LNCAP (cell line): ENCODE data around the gene LYSMD2.

Experiments
- TF ChIP-seq, protein P1 (sequence below): fragments of 450-650 bp; IDR thresholded peaks from 2 replicates; pipeline ENCODE4 v1.5.1; 2017; ENCODE audit warnings: mild to moderate bottlenecking

The LYSMD2 gene

DNA sequence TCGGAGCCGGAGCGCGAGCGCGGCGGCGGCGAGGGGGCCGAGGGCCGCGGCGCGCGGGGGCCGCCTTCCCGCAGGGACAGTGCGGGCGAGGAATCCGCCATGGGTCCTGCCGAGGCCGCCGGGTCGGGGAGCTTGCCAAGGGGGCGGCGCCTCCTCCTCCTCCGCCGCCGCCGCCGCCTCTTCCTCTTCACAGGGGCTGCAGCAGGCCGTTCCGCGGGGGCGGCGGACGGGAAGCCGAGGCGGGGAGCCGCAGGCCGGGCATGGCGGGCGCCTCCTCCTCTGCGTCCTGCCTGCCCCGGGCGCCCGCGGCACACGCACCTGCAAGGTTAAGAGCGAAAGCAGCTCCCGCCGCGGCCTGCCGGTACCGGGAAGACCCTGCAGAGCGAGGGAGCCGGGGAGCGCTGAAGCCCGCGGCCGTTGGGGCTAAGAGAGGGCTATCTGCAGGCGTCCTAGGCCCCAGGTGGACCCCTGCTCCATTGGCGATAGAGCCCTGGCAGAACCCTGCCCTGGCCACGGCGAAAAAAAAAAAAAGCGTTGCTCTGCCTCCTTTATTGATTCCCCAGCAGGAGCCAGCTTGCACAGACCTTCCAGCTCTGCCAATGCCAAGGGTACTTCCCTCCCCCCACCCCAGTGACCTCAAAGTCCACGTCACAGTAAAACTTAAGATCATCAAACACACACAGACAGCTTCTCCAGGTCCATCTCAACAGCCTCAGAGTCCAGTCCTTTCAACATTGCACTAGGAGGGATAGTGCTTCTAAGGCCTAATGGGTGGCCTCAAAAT lies at the start of gene LYSMD2:
LYSMD2 (minus strand) TSS at position 134 of the 784 bp plus-strand sequence; CDS start at position 101, 33 bp downstream.
- TF ChIP-seq, protein P1, sequence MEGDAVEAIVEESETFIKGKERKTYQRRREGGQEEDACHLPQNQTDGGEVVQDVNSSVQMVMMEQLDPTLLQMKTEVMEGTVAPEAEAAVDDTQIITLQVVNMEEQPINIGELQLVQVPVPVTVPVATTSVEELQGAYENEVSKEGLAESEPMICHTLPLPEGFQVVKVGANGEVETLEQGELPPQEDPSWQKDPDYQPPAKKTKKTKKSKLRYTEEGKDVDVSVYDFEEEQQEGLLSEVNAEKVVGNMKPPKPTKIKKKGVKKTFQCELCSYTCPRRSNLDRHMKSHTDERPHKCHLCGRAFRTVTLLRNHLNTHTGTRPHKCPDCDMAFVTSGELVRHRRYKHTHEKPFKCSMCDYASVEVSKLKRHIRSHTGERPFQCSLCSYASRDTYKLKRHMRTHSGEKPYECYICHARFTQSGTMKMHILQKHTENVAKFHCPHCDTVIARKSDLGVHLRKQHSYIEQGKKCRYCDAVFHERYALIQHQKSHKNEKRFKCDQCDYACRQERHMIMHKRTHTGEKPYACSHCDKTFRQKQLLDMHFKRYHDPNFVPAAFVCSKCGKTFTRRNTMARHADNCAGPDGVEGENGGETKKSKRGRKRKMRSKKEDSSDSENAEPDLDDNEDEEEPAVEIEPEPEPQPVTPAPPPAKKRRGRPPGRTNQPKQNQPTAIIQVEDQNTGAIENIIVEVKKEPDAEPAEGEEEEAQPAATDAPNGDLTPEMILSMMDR = no peak

DNA sequence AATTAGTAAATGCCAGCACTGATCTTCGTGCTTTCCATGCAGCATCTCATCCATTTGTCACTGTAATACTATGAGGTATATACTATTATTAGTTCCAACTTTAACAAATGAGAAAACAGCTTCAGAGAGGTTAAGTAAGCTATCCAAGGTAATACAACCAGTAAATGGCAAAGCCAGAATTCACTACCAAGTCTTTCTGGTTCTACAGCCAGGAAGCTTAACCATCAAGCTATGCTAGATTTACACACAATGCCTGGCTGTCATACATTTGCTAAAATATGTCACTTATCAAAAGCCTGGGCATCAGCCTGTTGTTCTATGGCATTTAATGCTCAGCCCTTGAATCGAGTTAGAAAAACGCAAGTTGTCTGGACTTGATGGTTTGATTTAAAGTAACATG lies 46.5 kb upstream of the LYSMD2 start:
- TF ChIP-seq, protein P1 = no peak

GRCh38 chr15:51782357-51782896 lies 45.0 kb upstream of the LYSMD2 start:
- TF ChIP-seq, protein P1 = peak; percentile 40; the same call in 1 of the 2 replicates

DNA sequence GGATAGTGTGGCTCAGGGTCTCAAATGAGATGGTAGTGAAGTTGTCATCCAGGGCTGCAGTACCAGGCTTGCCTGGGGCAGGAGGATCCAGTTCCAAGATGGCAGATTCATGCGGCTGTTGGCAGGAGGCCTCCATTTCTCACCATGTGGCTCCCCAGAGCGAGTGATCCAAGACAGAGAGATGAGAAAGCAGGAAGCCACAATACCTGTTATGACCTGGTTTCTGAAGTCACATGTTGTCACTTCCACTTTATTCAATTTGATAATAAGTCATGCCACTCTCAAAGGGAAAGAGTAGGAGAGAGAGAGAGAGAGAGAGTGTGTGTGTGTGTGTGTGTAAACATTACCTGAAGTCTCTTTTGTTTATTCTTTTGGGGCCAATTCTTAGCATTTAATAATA lies 44.1 kb upstream of the LYSMD2 start:
- TF ChIP-seq, protein P1 = no peak

DNA sequence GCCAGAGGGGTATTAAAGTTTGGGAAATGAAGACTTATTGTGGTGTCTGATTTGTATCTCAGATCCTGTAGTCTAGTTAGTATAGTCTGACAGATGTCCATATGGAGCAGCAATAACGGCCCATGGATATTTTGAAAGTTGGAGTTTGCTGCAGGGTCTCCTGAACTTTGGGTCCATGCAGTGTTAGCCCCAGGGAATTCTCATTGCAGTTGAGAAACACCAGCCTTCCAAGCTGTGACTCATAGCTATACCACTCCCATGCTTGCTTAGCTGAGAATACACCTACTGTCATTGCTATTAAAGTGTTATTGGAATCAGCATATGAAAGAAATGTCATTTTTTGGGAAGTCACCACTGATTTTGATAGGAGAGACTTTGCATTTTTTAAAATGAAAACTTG lies 43.2 kb upstream of the LYSMD2 start:
- TF ChIP-seq, protein P1 = no peak

- TF ChIP-seq, protein P1 = peak; percentile 77
Observed at GRCh38 chr15:51776952-51777569, 39.6 kb upstream of the LYSMD2 start.

- TF ChIP-seq, protein P1 = peak; percentile 81
Observed at GRCh38 chr15:51775967-51776816, 38.7 kb upstream of the LYSMD2 start.
